Tibial nerve (tissue), 4 donors: ENCODE measurements around the gene HEPN1.

Experiments used
- EP300 ChIP-seq, 2 donors: sonication (generic); formaldehyde crosslinking; IDR thresholded peaks; one replicate each; pipeline ENCODE4 v1.6.1; 2017; ENCODE audit warnings: antibody characterized with exemption in 2 of 2, mild to moderate bottlenecking in 1 of 2
- TF ChIP-seq, protein P1 (sequence below), 5 experiments: fragments of 200-600 bp in 3 of 5; fragments of 450-650 bp in 2 of 5; sonication (generic) in 3 of 5; IDR thresholded peaks; one replicate each; pipeline ENCODE4 v1.5.1; 2016 to 2019; ENCODE audit warnings: antibody characterized with exemption in 5 of 5, mild to moderate bottlenecking in 3 of 5, moderate library complexity in 2 of 5

- no peak for TF ChIP-seq EP300 (IDR thresholded peaks at IDR 0.05)
- TF ChIP-seq, protein P1, sequence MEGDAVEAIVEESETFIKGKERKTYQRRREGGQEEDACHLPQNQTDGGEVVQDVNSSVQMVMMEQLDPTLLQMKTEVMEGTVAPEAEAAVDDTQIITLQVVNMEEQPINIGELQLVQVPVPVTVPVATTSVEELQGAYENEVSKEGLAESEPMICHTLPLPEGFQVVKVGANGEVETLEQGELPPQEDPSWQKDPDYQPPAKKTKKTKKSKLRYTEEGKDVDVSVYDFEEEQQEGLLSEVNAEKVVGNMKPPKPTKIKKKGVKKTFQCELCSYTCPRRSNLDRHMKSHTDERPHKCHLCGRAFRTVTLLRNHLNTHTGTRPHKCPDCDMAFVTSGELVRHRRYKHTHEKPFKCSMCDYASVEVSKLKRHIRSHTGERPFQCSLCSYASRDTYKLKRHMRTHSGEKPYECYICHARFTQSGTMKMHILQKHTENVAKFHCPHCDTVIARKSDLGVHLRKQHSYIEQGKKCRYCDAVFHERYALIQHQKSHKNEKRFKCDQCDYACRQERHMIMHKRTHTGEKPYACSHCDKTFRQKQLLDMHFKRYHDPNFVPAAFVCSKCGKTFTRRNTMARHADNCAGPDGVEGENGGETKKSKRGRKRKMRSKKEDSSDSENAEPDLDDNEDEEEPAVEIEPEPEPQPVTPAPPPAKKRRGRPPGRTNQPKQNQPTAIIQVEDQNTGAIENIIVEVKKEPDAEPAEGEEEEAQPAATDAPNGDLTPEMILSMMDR (IDR thresholded peaks at IDR 0.05): no peak
These were observed 31.4 kb upstream of the HEPN1 start for GRCh38 chr11:124887667-124888013.
